Measurements from ENCODE around the gene RNF26.
A peak's percentile ranks its signal among the peaks of the same experiment; 100 is the strongest.

Gene RNF26

GRCh38 chr11:119334174-119334930 is at the start of gene RNF26:
RNF26 (plus strand) TSS chr11:119334527; CDS start chr11:119335123, 596 bp downstream.
- peak; percentile 98 for DNase-seq (ENCODE audit: low spot score)

GRCh38 chr11:119285431-119285830 is 48.9 kb upstream of the RNF26 start:
- no peak for DNase-seq (ENCODE audit: low spot score)

- no peak for DNase-seq (ENCODE audit: low spot score)
Observed at GRCh38 chr11:119288219-119288618, 46.1 kb upstream of the RNF26 start.

- no peak for DNase-seq (ENCODE audit: low spot score)
Observed at GRCh38 chr11:119290894-119291497, 43.3 kb upstream of the RNF26 start.

- DNase-seq (ENCODE audit: low spot score), result no peak
Observed at GRCh38 chr11:119293461-119293860, 40.9 kb upstream of the RNF26 start.

GRCh38 chr11:119295178-119295577 is 39.1 kb upstream of the RNF26 start:
- DNase-seq (ENCODE audit: low spot score), result no peak

- no peak for DNase-seq (ENCODE audit: low spot score)
Observed at GRCh38 chr11:119297938-119298337, 36.4 kb upstream of the RNF26 start.

GRCh38 chr11:119298726-119299125 is 35.6 kb upstream of the RNF26 start:
- no peak for DNase-seq (ENCODE audit: low spot score)

- no peak for DNase-seq (ENCODE audit: low spot score)
Observed at GRCh38 chr11:119299416-119299815, 34.9 kb upstream of the RNF26 start.

- DNase-seq (ENCODE audit: low spot score), result no peak
Observed at GRCh38 chr11:119300198-119300964, 33.9 kb upstream of the RNF26 start.

GRCh38 chr11:119303227-119303718 is 31.1 kb upstream of the RNF26 start:
- no peak for DNase-seq (ENCODE audit: low spot score)

- no peak for DNase-seq (ENCODE audit: low spot score)
Observed at GRCh38 chr11:119305556-119306372, 28.6 kb upstream of the RNF26 start.

GRCh38 chr11:119306373-119306890 is 27.9 kb upstream of the RNF26 start:
- DNase-seq (ENCODE audit: low spot score), result no peak

- DNase-seq (ENCODE audit: low spot score), result no peak
Observed at GRCh38 chr11:119307219-119307618, 27.1 kb upstream of the RNF26 start.

GRCh38 chr11:119307974-119308373 is 26.4 kb upstream of the RNF26 start:
- no peak for DNase-seq (ENCODE audit: low spot score)

GRCh38 chr11:119309411-119309810 is 24.9 kb upstream of the RNF26 start:
- DNase-seq (ENCODE audit: low spot score), result no peak

- no peak for DNase-seq (ENCODE audit: low spot score)
Observed at GRCh38 chr11:119309953-119310681, 24.2 kb upstream of the RNF26 start.

GRCh38 chr11:119310682-119311052 is 23.7 kb upstream of the RNF26 start:
- no peak for DNase-seq (ENCODE audit: low spot score)

GRCh38 chr11:119314726-119315125 is 19.6 kb upstream of the RNF26 start:
- no peak for DNase-seq (ENCODE audit: low spot score)

GRCh38 chr11:119315131-119316015 is 19.0 kb upstream of the RNF26 start:
- DNase-seq (ENCODE audit: low spot score), result no peak

All from HuH-7 (cell line).